GM12865 (cell line): Measurements from ENCODE around the gene WDFY4.

Experiments used
- DNase-seq: peaks from one replicate; pipeline ENCODE4 v3.0.0; 2010; ENCODE audit warnings: low read depth
- H3K4me3 ChIP-seq: 2 replicates; pipeline ENCODE4 v1.5.1; 2011; ENCODE audit warnings: mild to moderate bottlenecking, low read depth, low read length, control low read depth
- CTCF ChIP-seq: IDR thresholded peaks from 2 replicates; pipeline ENCODE4 v1.5.1; 2011; ENCODE audit warnings: low read length, control low read depth, low read depth, inconsistent platforms; ENCODE audit not compliant: insufficient read depth; ENCODE audit errors: missing control alignments

The WDFY4 gene

DNA sequence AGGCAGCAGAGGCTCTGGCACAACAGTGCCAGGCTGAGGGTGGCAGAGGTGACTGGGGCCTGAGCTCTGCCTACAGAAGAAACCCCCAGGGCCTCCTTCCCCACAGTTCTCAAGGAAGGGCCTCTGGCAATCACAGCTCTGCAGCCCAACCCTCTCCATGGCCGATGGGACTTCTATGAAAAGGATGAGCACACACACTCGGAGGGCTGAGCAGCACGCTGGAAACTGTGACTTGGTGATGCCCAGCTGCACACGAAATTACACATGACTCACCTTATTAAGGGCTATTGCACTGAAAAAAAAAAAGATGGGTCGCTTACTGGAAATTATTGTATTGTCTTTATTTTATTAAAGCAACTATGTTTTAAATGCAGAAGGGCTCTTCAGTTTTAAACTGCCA is 297.9 kb downstream of the WDFY4 start:
- DNase-seq = no peak
- H3K4me3 ChIP-seq = no peak overlapping the region
- TF ChIP-seq CTCF = no peak

- no peak for DNase-seq
- TF ChIP-seq CTCF = no peak
- no peak overlapping the region for H3K4me3 ChIP-seq
Measured at GRCh38 chr10:48983648-48984351, 299.1 kb downstream of the WDFY4 start.

- TF ChIP-seq CTCF = no peak
Measured at GRCh38 chr10:48985621-48986158, 301.0 kb downstream of the WDFY4 start.

GRCh38 chr10:48990226-48990625 is 305.6 kb downstream of the WDFY4 start:
- no peak overlapping the region for H3K4me3 ChIP-seq
- TF ChIP-seq CTCF = no peak
- DNase-seq = no peak

More at GRCh38 chr10:48985621-48986158, 301.0 kb downstream of the WDFY4 start:
- no peak overlapping the region for H3K4me3 ChIP-seq
- no peak for DNase-seq

DNA sequence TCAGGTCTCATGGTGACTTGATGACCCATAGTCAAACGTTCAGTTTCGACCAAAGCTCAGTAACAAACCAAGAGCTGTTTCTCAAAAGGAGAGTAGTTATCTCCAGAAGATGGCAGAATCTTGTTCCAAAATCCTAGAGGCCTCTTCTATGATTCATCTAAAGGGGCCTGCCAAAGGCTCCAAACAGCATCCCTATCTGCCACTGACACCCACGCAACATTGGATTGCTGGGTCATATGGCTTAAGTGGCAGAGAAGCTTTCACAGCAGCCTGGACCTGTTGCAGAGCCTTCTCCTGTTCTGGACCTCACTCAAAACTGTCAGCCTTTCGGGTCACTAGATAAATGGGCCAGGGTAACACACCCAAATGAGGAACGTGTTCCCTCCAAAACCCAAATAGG is 309.0 kb downstream of the WDFY4 start:
- no peak for DNase-seq
- no peak for TF ChIP-seq CTCF
- H3K4me3 ChIP-seq = no peak overlapping the region

DNA sequence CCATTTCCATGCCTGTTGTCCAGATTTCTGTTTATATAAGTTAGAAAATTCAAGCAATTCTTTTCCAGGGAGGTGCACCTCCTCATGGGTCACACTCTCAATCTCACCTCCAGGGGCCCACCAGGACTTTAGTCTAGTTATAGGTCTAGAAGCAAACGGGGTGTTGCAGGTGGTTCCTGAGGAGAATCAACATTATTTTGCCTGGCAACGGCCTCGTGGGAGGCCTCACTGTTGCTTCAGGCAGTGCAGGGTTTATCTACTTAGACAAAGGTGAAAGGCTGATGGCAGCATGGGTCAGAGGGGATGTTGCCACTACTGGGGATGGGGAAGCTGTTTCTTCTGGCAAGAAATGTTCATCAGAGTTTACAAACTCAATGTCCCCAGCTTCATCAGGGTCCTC is 311.7 kb downstream of the WDFY4 start:
- DNase-seq = no peak
- no peak for TF ChIP-seq CTCF

DNA sequence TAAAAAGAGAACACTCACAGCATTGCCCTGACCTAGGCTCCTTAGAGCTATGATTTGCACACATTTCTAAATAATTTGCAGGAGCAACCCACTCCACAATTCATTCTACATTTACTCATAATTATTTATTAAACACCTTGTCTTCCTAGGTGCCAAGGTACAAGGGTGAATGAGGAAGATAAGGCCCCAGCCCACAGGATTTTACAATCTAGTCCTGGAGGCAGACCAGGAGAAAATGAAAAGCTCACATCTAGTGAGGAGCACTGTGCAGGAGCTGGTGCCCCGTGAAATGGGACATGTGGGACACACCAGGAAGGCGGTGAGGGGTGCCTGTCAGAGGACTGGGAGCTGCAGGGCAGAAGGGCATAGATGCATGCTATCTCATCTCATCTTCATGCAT is 314.7 kb downstream of the WDFY4 start:
- H3K4me3 ChIP-seq = no peak overlapping the region
- DNase-seq = no peak
- no peak for TF ChIP-seq CTCF

More for the DNA sequence above, 311.7 kb downstream of the WDFY4 start:
- no peak overlapping the region for H3K4me3 ChIP-seq
